Measurements from ENCODE around the gene SLC5A12.

SLC5A12 gene

GRCh38 chr11:26719289-26719973 lies 2.4 kb downstream of the SLC5A12 start:
- DNase-seq (ENCODE audit: low read depth) = no peak

DNA sequence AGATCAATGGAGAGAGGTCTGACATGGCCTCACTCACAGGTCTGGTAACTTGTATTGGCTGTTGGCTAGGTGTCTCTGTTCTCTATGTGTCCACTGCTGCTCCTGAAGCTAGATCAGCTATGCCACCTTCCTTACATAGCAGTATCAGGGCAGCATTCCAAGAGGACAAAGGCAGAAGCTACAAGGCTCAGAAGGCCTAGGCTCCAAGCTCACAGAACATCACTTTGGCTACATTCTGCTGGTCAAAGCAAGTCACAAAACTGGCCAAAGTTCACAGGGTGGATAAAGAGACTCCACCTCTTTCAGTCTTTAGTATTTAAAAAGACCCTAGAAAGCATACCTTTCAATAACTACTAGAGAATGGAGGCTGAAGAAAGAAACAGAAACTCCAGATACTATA lies 4.1 kb downstream of the SLC5A12 start:
- DNase-seq (ENCODE audit: low read depth) = no peak

- DNase-seq (ENCODE audit: low read depth) = no peak
These were observed 6.7 kb downstream of the SLC5A12 start for GRCh38 chr11:26715133-26715532.

DNA sequence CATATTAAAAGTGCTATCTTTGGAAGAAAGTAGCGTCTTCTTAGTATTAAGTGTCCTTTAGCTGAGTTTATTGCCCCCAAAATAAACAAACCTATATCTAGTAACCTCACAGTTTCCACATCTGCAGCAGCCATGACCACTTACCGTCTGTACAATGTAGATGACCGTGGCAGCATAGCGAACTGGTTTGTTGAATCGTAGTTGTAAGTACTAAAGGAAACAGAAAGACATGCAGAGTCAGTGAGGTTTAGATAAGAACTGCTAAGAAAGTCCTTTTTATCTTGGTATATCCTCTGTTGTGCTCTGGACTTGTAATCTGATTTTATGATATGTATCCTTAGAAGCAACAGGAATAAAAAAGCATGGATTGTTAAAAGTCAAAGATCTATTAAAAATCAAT lies 9.4 kb downstream of the SLC5A12 start:
- DNase-seq (ENCODE audit: low read depth) = no peak

DNA sequence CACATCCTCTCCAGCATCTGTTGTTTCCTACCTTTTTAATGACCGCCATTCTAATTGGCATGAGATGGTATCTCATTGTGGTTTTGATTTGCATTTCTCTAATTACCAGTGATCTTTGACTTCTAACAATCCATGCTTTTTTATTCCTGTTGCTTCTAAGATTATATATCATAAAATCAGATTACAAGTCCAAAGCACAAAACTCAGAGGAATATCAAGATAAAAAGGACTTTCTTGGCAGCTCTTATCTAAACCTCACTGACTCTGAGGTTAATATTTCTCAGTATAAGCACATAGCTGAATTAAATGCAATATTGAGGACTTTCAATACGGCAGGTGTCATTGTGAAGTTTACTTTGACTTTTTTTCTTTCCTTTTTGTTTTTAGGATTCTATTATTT lies 11.4 kb downstream of the SLC5A12 start:
- DNase-seq (ENCODE audit: low read depth) = no peak

DNA sequence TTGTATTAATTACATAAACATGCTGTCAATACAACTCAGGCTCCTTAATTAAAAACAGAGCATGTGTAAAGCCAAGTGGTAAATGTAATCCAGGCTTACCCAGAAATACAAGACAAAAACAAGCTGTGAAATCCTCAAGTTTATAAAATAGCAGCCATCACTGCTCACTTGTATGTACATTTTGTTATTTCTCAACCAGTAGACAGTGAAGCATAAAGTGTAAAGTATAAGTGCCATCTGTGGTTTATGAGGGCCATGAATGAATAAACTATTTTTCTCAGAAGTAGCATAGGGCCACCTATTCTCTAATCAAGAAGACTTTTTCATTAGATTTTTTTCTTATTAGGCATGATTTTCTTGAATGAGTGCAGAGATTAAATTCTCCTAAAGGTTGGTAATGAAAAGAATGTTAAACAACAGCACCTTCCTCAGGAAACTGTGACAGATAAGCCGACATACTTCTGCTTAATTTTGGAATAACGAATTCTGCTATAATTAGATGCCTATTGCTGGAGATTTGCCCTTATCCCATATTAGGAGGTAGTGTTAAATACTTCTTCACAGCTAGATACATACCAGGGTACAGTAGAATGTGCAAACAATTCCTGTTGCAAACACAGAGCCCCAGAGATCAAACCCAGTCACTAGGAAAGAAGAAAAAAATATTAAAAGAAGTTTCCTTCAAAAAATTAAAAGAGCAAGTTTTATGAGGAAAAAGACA lies 13.0 kb downstream of the SLC5A12 start:
- no peak for DNase-seq (ENCODE audit: low read depth)

GRCh38 chr11:26706181-26706580 lies 15.7 kb downstream of the SLC5A12 start:
- DNase-seq (ENCODE audit: low read depth) = no peak

DNA sequence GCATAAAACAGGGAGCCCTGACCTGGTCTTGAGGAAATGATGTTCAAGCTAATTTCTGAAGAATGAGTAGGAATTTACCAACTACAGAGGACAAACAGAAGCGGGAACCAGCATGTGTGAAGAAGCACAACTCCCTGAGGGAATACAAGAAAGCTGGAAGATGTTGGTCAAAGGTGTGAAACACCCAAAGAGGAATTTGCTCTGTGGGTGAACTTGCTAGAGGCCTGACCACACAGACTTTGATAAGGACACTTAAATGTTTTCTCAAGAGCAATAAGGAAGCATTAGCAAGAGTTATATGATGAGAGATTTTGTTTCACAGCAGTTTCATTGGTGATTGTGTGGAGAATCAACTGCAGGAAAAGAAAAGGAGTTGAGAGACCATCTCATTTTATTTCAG lies 17.6 kb downstream of the SLC5A12 start:
- DNase-seq (ENCODE audit: low read depth) = no peak

DNA sequence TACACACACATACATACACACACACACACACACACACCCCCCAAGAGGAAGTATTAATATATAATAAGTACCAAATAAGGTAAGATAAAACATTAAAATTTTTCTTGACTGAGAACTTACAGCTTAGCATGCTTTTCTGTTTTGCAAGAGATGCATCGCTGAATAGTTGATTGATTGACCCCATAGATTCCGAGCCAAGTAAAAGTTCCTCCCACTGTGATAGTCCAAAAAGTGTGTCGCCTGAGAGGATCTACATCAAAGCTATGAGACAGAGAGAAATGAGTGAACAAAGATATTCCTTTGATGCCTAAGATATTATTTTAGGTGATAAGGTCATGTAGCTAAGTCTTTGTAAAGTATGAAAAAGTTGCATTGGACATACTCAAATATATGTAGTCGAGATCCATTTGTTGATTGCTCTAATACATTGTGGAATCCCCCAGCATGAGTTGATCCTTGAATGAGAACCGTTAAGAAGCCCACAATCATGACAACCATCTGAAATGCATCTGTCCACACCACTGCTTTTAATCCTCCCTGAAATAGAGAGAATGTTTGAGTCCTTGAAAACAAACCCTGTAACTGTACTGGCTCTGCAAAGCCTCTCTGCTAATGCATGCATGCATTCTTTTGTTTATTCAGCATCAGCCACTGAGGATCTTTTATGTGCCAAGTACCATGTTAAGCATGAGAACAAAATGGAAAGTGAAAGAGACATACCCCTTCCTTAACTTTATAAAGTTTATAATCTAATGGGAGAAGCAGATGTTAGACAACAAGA lies 18.3 kb downstream of the SLC5A12 start:
- DNase-seq (ENCODE audit: low read depth) = no peak

- DNase-seq (ENCODE audit: low read depth) = no peak
These were observed 19.5 kb downstream of the SLC5A12 start for GRCh38 chr11:26702406-26702805.

DNA sequence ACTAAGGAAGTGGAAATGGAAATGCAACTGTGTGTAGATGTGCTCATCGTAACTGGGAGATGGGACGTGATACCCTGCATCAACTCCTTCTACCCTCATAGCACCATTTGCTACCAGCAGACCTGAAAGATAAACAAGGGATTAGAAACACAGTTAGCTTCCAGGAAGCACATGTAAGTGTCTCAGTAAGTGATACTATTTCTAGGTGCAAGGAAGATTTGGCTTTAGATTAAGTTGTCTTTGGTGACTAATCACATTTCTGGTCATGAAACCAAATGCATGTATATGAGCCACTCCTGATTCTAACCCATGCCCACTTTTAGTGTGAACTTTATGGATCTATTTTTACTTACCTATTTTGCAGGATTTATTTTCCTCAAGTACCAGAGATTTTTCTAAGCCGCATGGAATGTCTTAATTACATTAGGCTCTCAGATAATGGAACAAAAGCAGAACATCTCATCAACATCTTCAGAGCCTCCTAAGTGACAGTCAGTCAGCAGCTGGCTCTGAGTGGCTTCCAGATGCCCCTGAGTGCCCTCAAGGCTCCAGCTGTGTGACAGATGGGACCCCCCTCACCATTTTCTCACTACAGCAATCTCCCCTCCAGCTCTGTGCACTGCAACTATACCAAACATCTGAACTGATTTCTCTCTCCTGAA lies 21.2 kb downstream of the SLC5A12 start:
- no peak for DNase-seq (ENCODE audit: low read depth)

GRCh38 chr11:26698224-26698623 lies 23.6 kb downstream of the SLC5A12 start:
- no peak for DNase-seq (ENCODE audit: low read depth)

DNA sequence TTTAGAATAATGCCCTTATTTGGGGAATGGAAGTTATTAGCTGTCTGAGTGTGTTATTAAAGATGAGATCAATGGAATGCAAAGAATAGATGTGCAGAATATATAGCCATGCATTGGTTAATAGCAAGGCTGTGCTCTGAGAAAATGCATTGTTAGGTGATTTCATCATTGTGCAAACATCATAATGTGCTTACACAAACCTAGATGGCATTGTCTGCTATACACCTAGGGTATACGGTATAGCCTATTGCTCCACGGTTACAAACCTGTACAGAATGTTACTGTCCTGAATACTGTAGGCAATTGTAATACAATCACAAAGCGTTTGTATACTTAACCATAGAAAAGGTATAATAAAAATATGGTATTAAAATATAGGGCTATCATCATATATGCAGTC lies 25.5 kb downstream of the SLC5A12 start:
- DNase-seq (ENCODE audit: low read depth) = no peak

DNA sequence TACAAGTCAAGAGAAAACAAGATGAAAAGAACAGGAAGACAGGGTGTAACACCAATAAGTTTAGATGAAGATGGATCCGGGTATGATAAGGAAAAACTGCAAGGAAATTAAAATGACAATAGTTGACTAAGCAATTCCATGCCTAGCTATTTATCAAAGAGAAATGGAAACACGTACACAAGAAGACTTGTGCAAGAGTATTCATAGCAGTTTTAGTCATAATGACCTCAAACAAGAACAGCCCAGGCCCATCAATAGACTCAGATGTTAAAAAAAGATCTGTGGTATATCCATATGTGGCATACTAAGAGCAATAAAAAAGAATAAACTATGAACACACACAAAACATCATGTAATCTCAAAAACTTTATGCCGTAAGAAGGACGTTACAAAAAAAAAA lies 33.2 kb downstream of the SLC5A12 start:
- DNase-seq (ENCODE audit: low read depth) = no peak

DNA sequence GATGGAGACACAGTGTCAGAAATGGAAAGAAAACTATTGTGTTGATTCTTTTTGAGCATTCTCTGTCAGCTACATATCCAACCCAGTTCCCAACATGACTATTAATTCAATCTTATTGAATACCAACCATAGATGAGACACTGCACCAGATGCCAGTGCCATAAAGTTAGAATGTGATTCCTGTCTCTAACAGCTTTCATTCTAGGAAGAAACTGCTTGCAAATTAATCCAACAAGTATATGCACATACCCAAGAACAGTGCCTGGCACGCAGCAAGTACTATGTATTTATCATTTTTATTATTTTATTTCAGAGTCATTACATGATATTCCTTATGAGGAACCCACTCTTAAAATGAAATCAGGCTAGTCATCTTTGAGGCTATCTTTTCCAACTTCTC lies 34.5 kb downstream of the SLC5A12 start:
- no peak for DNase-seq (ENCODE audit: low read depth)

DNA sequence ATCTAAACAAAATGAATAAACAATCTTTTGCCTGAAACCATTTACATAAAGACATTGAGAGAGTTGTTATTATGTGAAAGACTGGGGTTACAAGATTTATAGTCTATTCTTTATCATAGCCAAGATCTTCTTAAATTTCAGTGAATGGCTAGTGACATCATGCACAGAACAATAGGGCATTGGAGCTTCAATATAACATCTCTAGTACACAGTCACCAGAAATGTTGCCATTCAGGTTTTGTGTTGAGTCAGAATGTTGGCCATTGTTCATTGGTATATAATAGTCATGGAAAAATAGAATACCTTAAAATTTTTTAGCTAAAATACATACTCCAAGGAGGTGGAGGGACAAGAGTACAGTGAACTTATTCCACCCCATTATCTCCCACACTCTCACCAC lies 44.3 kb downstream of the SLC5A12 start:
- no peak for DNase-seq (ENCODE audit: low read depth)

- no peak for DNase-seq (ENCODE audit: low read depth)
These were observed 45.2 kb downstream of the SLC5A12 start for GRCh38 chr11:26676641-26677040.

DNA sequence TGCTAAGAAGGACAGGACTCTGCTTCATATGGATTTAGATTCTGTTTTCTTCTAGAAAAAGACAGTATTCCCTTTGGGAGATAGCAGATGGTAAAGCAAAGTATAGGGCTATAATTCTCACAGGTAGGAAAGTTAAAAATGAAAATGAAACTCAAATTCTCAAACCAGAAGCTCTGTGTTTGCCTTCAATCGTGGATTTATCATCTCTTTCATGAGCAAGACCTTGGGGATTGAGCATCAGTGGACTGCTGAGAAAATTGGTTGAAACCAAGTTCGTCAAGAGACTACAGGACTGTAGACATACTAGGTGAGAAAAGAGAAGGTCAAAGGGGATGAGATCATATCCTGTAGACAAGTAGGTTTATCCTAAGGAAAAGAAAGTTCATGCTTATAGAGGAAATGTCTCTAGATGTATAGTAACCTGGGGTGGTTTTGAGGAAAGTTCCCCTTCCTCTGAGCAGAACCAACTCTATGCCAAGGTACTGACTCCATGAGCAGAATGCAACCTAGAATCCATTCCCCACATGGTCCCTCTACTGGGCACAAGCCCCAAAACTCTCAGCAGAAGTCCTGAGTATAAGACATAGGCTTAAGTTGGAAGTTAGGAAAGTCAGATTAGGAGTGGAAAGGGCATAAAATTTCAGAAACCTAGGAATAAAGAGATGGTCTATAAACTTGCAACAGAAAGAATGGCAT lies 46.5 kb downstream of the SLC5A12 start:
- DNase-seq (ENCODE audit: low read depth) = no peak

DNA sequence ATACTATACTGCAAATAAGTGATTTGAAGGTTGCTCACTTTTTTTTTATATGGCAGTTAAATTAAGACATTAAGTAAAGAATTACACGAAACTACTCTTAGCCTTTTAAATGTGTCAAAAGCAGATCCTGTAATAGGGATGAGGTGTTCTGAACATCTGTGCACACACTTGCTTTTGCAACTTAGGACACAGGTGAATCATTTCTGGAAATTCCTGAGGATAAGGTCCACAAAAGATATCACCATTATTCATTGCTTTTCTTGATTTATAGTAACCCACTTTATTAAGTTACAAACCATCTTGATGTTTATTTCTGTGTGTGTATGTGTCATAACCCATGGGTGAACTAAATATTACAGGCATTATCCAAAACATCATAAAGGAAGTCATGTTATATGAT lies 55.9 kb downstream of the SLC5A12 start:
- DNase-seq (ENCODE audit: low read depth) = no peak

DNA sequence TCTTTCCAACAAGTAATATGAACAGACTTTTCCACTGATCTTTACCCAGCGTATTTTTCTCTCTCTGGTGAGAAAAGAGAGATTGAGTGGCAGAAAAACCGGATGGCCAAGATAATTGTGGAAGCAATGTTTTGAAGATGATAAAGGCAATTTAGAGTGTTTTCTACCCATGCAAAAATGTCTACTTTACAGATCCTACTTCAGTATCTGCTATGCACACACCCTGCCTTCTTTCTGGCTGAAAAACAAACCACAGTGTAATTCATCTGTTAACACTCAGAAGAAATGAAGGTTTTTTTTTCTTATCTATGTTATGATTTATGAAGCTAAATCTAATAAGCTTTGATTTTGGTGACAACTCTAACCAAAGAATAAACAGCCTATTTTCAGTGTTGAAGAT lies 56.8 kb downstream of the SLC5A12 start:
- no peak for DNase-seq (ENCODE audit: low read depth)

DNA sequence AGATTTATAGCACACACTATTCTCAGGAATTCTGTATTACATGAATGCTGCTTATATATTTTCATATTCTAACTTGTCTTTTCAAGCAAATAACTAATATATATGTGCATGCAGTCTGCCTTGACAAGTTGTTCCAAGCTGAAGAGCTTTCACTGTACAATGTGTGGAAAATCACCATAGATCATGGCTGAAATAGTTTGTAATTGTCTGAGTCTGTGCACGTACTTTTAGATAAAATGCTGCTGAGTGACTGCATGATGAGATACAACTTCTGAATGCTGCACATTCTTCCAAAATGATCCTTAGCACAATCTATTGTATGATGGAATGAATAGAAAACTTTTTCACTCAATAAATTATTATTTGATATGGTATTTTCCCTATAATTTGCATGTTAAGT lies 58.9 kb downstream of the SLC5A12 start:
- no peak for DNase-seq (ENCODE audit: low read depth)

GRCh38 chr11:26655287-26655686 lies 66.6 kb downstream of the SLC5A12 start:
- DNase-seq (ENCODE audit: low read depth) = no peak
